Panc1 (cell line): ENCODE data around the gene MINAR1. TPM values are rescaled to one million over a fixed set of nuclear protein-coding genes. Genes with fewer than 3 reads are reported as not detected.

ENCODE experiments used
- ATAC-seq: fragments of 200-7000 bp; cut with Tn5 transposase; 2 replicates; pipeline ENCODE4 v1.9.1; 2020; ENCODE audit warnings: mild to moderate bottlenecking, moderate library complexity
- Bru-seq: library from RNA; stranded (reverse); fragments of 400-500 nt; gene quantifications from one replicate; lab custom pipeline; 2021; lab: Mats Ljungman, UMichigan
- BruChase-seq, 2 experiments: library from RNA; stranded (reverse); fragments of 400-500 nt; gene quantifications; one replicate each; lab custom pipeline; 2021; lab: Mats Ljungman, UMichigan
- BruUV-seq: library from RNA; stranded (reverse); fragments of 400-500 nt; replicated peaks from 2 replicates; lab custom pipeline; 2021; lab: Mats Ljungman, UMichigan
- CTCF ChIA-PET: fragments of 300-600 bp; sonication (Branson Sonifier 250); formaldehyde crosslinking; loops from one replicate; lab custom pipeline; 2022; ENCODE audit warnings: antibody characterized with exemption; lab: Charles Lee
- POLR2A ChIA-PET: fragments of 300-600 bp; sonication (Branson Sonifier 250); formaldehyde crosslinking; loops from one replicate; lab custom pipeline; 2022; ENCODE audit warnings: antibody characterized with exemption; lab: Charles Lee
- DNase-seq: peaks from one replicate; pipeline ENCODE4 v3.0.0-alpha.2; 2010; ENCODE audit warnings: low read depth, low spot score
- H3K27ac ChIP-seq: 2 replicates; pipeline ENCODE4 v1.5.1; 2011; ENCODE audit warnings: mild to moderate bottlenecking, low read length, inconsistent platforms
- H3K27me3 ChIP-seq: fragments of 200-500 bp; sonication (Bioruptor generic); 2 replicates; pipeline ENCODE4 v1.6.0; 2014; ENCODE audit warnings: low read length, inconsistent platforms; ENCODE audit not compliant: control insufficient read depth, insufficient read depth
- H3K36me3 ChIP-seq: fragments of 200-500 bp; sonication (Bioruptor generic); 2 replicates; pipeline ENCODE4 v1.5.1; 2014; ENCODE audit warnings: inconsistent platforms, mild to moderate bottlenecking, low read length, moderate library complexity; ENCODE audit not compliant: control insufficient read depth, insufficient read depth
- H3K4me1 ChIP-seq: 2 replicates; pipeline ENCODE4 v1.5.1; 2011; ENCODE audit warnings: inconsistent platforms, mild to moderate bottlenecking, low read length, moderate library complexity; ENCODE audit not compliant: control insufficient read depth, insufficient read depth
- H3K4me3 ChIP-seq, 2 experiments: 2 replicates each; pipeline ENCODE4 v1.5.1; 2011 to 2012; ENCODE audit warnings: low read depth in 2 of 2, low read length in 2 of 2, mild to moderate bottlenecking in 2 of 2, inconsistent platforms in 1 of 2, moderate library complexity in 1 of 2
- H3K9me3 ChIP-seq: fragments of 200-500 bp; sonication (Bioruptor generic); 2 replicates; pipeline ENCODE4 v1.5.1; 2014; ENCODE audit warnings: low read depth, mild to moderate bottlenecking, inconsistent platforms, low read length, moderate library complexity; ENCODE audit not compliant: control insufficient read depth, insufficient read depth
- POLR2AphosphoS5 ChIP-seq: IDR thresholded peaks from 2 replicates; pipeline ENCODE4 v1.6.1; 2012; ENCODE audit warnings: mild to moderate bottlenecking, low read depth, low read length, moderate library complexity
- SIN3A ChIP-seq: IDR thresholded peaks from 2 replicates; pipeline ENCODE4 v1.6.1; 2012; ENCODE audit warnings: low read depth, mild to moderate bottlenecking, low read length, moderate library complexity, borderline replicate concordance; ENCODE audit not compliant: insufficient read depth
- TCF7L2 ChIP-seq: IDR thresholded peaks from 2 replicates; pipeline ENCODE4 v1.6.1; 2011; ENCODE audit warnings: mild to moderate bottlenecking, low read depth, low read length, inconsistent platforms
- in situ Hi-C: cut with HindIII; loops from 2 replicates; pipeline ENCODE4 v1.10.0; 2016; ENCODE audit warnings: low sequenced_read_pairs, low pct_unique_long_range_greater_than_20kb
- intact Hi-C: fragments of 100-400 bp; cut with micrococcal nuclease; formaldehyde crosslinking; loops from one replicate; pipeline ENCODE4 v1.10.0; 2022; ENCODE audit not compliant: unreplicated experiment
- long read RNA-seq: library from polyadenylated mRNA; unstranded; transcript quantifications from one replicate; pipeline ENCODE4 v2.0.0, GENCODE V29; 2021; ENCODE audit not compliant: unreplicated experiment
- polyA plus RNA-seq: library from polyadenylated mRNA; unstranded; fragments of >200 nt; gene quantifications from one replicate; pipeline ENCODE4 v1.2.1, GENCODE V29; 2012; ENCODE audit warnings: missing spikeins; ENCODE audit not compliant: insufficient read length
- total RNA-seq: library from RNA; stranded (reverse); gene quantifications from one replicate; pipeline ENCODE4 v1.2.1, GENCODE V29; 2021; ENCODE audit not compliant: unreplicated experiment
- TF ChIP-seq, protein P1 (sequence below): fragments of 450-650 bp; IDR thresholded peaks from 2 replicates; pipeline ENCODE4 v1.5.1; 2017; ENCODE audit warnings: mild to moderate bottlenecking
- TF ChIP-seq, protein P2 (sequence below), 2 experiments: IDR thresholded peaks; 2 replicates each; pipeline ENCODE4 v1.6.1; 2011 to 2012; ENCODE audit warnings: low read depth in 2 of 2, control low read depth in 1 of 2, low read length in 1 of 2, mild to moderate bottlenecking in 1 of 2, moderate library complexity in 1 of 2; ENCODE audit not compliant: insufficient read depth in 1 of 2

Gene MINAR1, protein sequence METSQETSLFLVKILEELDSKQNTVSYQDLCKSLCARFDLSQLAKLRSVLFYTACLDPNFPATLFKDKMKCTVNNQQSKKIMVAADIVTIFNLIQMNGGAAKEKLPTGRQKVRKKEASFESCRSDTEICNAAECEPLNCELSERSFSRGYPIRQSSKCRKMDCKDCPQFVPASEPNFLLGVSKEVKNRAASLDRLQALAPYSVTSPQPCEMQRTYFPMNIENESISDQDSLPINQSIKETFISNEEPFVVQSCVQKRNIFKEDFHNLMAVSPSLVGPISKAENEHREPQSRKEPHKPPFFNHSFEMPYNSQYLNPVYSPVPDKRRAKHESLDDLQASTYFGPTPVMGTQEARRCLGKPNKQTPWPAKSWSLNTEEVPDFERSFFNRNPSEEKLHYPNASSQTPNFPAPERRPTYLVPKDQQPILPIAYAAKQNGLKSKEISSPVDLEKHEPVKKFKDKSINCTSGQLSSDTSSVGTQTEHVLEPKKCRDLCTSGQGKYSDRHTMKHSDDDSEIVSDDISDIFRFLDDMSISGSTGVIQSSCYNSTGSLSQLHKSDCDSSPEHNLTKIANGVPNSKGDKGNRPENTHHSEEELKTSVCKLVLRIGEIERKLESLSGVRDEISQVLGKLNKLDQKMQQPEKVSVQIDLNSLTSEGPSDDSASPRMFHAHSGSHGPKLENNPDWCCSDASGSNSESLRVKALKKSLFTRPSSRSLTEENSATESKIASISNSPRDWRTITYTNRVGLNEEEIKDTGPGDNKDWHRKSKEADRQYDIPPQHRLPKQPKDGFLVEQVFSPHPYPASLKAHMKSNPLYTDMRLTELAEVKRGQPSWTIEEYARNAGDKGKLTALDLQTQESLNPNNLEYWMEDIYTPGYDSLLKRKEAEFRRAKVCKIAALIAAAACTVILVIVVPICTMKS
- 0.62 TPM for total RNA-seq
- polyA plus RNA-seq = 0.21 TPM
- Bru-seq, nascent RNA = percentile 34 among the genes with signal in this experiment
- percentile 44 among the genes with signal in this experiment for BruChase-seq, experiment 1, labeled RNA remaining after a 2-hour chase
- BruChase-seq, experiment 2, labeled RNA remaining after a 6-hour chase = percentile 40 among the genes with signal in this experiment
- long read RNA-seq, partial matches to known transcripts = 0 of 1 reads
- long read RNA-seq, other reads (novel, unspliced or antisense) = 1 of 1 reads

DNA sequence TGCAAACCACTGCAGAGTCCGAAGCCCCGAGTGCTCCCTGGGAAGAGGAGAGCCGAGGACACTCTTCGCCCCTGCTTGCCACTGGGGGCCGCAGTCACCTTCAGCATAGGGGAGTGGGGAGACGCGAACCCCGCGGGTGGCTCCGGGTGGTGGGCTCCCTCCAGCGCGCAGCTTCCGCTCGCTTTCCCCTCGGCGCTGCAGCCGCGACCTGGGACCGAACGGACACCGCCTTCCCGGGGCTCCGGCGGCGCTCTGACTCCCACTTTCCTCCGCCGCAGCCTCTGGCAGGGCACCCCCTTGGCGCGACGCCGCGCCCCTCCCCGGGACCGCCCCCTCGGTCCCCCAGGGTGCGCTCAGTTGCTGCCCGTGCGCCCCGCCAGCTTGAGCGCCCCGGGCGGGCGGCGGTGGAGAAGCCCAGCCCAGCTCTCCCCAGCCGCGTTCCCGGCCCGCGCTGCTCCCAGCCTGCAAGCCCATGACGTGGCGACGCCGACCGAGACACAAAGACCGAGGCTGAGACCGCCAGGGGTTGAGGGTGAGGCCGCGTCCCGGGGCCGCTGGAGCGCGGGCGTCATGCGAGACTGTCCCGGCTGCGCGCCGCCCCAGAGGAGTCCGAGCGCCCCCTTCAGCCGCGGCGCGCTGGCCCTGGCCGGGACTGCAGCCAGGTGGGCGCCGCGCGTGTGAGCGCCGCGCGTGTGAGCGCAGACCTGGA is at the start of gene MINAR1:
TSS of gene MINAR1 (plus strand) at position 701 of the 709 bp plus-strand sequence. CDS start 23,812 bp downstream, outside the sequence.
- Histone ChIP-seq H3K9me3 (no peaks in the 10 kb centered on the region), H3K4me3 (peak within 1 kb of the TSS; percentile 29 to 44), H3K4me1 (no peaks in the 10 kb centered on the region; the same call in 1 of the 2 replicates), H3K27ac (no peak within 1 kb of the TSS), H3K27me3 (peaks cover 44% of the 10 kb centered on the region), H3K36me3 (no peaks in the 10 kb centered on the region)
- TF ChIP-seq TCF7L2 = no peak
- TF ChIP-seq, protein P1, sequence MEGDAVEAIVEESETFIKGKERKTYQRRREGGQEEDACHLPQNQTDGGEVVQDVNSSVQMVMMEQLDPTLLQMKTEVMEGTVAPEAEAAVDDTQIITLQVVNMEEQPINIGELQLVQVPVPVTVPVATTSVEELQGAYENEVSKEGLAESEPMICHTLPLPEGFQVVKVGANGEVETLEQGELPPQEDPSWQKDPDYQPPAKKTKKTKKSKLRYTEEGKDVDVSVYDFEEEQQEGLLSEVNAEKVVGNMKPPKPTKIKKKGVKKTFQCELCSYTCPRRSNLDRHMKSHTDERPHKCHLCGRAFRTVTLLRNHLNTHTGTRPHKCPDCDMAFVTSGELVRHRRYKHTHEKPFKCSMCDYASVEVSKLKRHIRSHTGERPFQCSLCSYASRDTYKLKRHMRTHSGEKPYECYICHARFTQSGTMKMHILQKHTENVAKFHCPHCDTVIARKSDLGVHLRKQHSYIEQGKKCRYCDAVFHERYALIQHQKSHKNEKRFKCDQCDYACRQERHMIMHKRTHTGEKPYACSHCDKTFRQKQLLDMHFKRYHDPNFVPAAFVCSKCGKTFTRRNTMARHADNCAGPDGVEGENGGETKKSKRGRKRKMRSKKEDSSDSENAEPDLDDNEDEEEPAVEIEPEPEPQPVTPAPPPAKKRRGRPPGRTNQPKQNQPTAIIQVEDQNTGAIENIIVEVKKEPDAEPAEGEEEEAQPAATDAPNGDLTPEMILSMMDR = peak; percentile 72
- peak; percentile 82 for ATAC-seq
- intact Hi-C loops (no loop called here), in situ Hi-C loops (no loop called here)
- POLR2A ChIA-PET = no interaction called here
- no peak for DNase-seq
- CTCF ChIA-PET = no interaction called here
- BruUV-seq = no TSS peak

DNA sequence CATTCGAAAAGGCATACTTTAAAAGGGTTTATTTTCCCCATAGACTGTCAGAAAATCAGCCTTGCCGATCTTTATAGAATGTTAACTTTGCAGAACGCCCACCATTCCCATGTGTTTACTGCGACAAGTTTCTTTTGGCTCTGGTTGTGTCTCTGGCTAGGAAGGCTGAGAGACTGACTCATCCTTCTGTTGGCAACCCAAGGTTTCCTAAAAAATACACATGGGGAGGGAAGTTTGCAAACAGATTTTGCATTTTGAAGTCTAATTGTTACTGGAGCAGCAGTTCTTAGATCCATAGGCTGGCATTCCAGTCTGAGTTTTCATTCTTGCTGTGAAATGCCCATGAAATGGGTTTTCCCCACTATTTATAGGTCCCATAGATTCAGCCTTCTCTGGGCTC is 37.9 kb upstream of the MINAR1 start:
- H3K4me3 ChIP-seq = no peak overlapping the region
- no peak for ATAC-seq
- POLR2A ChIA-PET = no interaction called here
- no TSS peak for BruUV-seq
- no peak for DNase-seq
- in situ Hi-C loops = no loop called here
- H3K9me3 ChIP-seq = no peaks in the 10 kb centered on the region
- H3K27me3 ChIP-seq = no peaks in the 10 kb centered on the region
- intact Hi-C loops = no loop called here
- CTCF ChIA-PET = no interaction called here
- no peak overlapping the region for H3K27ac ChIP-seq
- TF ChIP-seq, protein P2, sequence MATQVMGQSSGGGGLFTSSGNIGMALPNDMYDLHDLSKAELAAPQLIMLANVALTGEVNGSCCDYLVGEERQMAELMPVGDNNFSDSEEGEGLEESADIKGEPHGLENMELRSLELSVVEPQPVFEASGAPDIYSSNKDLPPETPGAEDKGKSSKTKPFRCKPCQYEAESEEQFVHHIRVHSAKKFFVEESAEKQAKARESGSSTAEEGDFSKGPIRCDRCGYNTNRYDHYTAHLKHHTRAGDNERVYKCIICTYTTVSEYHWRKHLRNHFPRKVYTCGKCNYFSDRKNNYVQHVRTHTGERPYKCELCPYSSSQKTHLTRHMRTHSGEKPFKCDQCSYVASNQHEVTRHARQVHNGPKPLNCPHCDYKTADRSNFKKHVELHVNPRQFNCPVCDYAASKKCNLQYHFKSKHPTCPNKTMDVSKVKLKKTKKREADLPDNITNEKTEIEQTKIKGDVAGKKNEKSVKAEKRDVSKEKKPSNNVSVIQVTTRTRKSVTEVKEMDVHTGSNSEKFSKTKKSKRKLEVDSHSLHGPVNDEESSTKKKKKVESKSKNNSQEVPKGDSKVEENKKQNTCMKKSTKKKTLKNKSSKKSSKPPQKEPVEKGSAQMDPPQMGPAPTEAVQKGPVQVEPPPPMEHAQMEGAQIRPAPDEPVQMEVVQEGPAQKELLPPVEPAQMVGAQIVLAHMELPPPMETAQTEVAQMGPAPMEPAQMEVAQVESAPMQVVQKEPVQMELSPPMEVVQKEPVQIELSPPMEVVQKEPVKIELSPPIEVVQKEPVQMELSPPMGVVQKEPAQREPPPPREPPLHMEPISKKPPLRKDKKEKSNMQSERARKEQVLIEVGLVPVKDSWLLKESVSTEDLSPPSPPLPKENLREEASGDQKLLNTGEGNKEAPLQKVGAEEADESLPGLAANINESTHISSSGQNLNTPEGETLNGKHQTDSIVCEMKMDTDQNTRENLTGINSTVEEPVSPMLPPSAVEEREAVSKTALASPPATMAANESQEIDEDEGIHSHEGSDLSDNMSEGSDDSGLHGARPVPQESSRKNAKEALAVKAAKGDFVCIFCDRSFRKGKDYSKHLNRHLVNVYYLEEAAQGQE (IDR thresholded peaks at IDR 0.05; ENCODE audit: insufficient read depth in 1 of 2, low read depth in 2 of 2, low read length in 1 of 2) = no peak
- TF ChIP-seq TCF7L2 (no peak), POLR2AphosphoS5 (no peak), SIN3A (no peak)
- TF ChIP-seq, protein P1 = no peak
- no peaks in the 10 kb centered on the region for H3K4me1 ChIP-seq
- H3K36me3 ChIP-seq = no peaks in the 10 kb centered on the region
